Measurements from ENCODE around the gene PARN.

PARN gene

GRCh38 chr16:14672403-14672971 is 42.4 kb upstream of the PARN start:
- ChIA-PET CTCF (no interaction called here), POLR2A (interaction anchor here (0.6 kb wide), 1 partner anchor 21 kb away, joined by 3 read pairs; no protein-coding TSS in a partner anchor)
- H3K4me3 ChIP-seq (ENCODE audit: low read depth, low read length): no peak overlapping the region

DNA sequence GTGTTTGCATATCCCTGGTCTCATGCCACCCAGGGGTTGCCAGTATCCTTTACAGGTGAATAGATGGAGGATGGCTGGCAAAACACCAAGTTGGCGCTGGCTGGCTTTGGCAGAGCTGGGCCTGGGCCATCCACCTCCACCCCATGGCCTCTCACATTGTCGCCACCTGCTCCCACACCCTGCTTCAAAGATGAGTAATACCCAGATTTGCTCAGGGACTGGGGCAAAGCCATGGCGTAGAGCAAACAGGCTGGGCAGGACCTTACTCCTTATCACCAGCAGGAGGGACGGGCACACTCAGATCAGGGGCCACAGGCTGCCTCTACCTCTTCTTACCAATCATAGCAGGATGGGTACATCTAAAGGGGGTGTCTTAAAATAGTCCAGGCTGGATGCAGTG is 39.7 kb upstream of the PARN start:
- H3K4me3 ChIP-seq (ENCODE audit: low read depth, low read length): no peak overlapping the region
- ChIA-PET POLR2A (interaction anchor here (0.5 kb wide), 1 partner anchor 9 kb away, joined by 4 read pairs; no protein-coding TSS in a partner anchor), CTCF (no interaction called here)
- H3K9me3 ChIP-seq (ENCODE audit: control insufficient read depth, insufficient read depth, low read depth, low read length): no peaks in the 10 kb centered on the region
- H3K4me1 ChIP-seq (ENCODE audit: control insufficient read depth, insufficient read depth, low read length): no peaks in the 10 kb centered on the region
- no peak for TF ChIP-seq ZNF302 (tag by site-specific recombination; IDR thresholded peaks at IDR 0.05; ENCODE audit: low read depth)
- no peak for TF ChIP-seq ZNF426 (tag by site-specific recombination; IDR thresholded peaks at IDR 0.05)
- TF ChIP-seq ZNF610 (tag by site-specific recombination; IDR thresholded peaks at IDR 0.05; ENCODE audit: borderline replicate concordance): no peak
- TF ChIP-seq ZNF423 (tag by site-specific recombination; IDR thresholded peaks at IDR 0.05): no peak
- TF ChIP-seq ZIC2 (tag by site-specific recombination; IDR thresholded peaks at IDR 0.05): no peak
- TF ChIP-seq ZEB2 (tag by site-specific recombination; IDR thresholded peaks at IDR 0.05): no peak
- no peak for TF ChIP-seq BCL11A (tag by site-specific recombination; IDR thresholded peaks at IDR 0.05; ENCODE audit: low read depth)
- no peak for TF ChIP-seq ZNF311 (tag by site-specific recombination; IDR thresholded peaks at IDR 0.05; ENCODE audit: borderline replicate concordance)
- no peak for TF ChIP-seq ZNF624 (tag by site-specific recombination; IDR thresholded peaks at IDR 0.05)
- TF ChIP-seq HOXA7 (CRISPR knock-in tag; IDR thresholded peaks at IDR 0.05; ENCODE audit: borderline replicate concordance): no peak
- peaks cover 8 to 41% of the 10 kb centered on the region in 2 experiments for H3K36me3 ChIP-seq (ENCODE audit: control insufficient read depth in 2 of 2, insufficient read depth in 1 of 2, low read length in 2 of 2)
- H3K27ac ChIP-seq (ENCODE audit: extremely low read depth, low read depth, low read length): no peak overlapping the region

More at GRCh38 chr16:14672403-14672971, 42.4 kb upstream of the PARN start:
- no peak overlapping the region for H3K27ac ChIP-seq (ENCODE audit: extremely low read depth, low read depth, low read length)
- no peaks in the 10 kb centered on the region for H3K4me1 ChIP-seq (ENCODE audit: control insufficient read depth, insufficient read depth, low read length)
- no peaks in the 10 kb centered on the region for H3K9me3 ChIP-seq (ENCODE audit: control insufficient read depth, insufficient read depth, low read depth, low read length)
- H3K36me3 ChIP-seq (ENCODE audit: control insufficient read depth in 2 of 2, insufficient read depth in 1 of 2, low read length in 2 of 2): peaks cover 0 to 15% of the 10 kb centered on the region in 2 experiments; a peak in 2 of 3 replicates
- TF ChIP-seq, protein P1, sequence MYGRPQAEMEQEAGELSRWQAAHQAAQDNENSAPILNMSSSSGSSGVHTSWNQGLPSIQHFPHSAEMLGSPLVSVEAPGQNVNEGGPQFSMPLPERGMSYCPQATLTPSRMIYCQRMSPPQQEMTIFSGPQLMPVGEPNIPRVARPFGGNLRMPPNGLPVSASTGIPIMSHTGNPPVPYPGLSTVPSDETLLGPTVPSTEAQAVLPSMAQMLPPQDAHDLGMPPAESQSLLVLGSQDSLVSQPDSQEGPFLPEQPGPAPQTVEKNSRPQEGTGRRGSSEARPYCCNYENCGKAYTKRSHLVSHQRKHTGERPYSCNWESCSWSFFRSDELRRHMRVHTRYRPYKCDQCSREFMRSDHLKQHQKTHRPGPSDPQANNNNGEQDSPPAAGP (tag by site-specific recombination; IDR thresholded peaks at IDR 0.05): no peak
- TF ChIP-seq, protein P2, sequence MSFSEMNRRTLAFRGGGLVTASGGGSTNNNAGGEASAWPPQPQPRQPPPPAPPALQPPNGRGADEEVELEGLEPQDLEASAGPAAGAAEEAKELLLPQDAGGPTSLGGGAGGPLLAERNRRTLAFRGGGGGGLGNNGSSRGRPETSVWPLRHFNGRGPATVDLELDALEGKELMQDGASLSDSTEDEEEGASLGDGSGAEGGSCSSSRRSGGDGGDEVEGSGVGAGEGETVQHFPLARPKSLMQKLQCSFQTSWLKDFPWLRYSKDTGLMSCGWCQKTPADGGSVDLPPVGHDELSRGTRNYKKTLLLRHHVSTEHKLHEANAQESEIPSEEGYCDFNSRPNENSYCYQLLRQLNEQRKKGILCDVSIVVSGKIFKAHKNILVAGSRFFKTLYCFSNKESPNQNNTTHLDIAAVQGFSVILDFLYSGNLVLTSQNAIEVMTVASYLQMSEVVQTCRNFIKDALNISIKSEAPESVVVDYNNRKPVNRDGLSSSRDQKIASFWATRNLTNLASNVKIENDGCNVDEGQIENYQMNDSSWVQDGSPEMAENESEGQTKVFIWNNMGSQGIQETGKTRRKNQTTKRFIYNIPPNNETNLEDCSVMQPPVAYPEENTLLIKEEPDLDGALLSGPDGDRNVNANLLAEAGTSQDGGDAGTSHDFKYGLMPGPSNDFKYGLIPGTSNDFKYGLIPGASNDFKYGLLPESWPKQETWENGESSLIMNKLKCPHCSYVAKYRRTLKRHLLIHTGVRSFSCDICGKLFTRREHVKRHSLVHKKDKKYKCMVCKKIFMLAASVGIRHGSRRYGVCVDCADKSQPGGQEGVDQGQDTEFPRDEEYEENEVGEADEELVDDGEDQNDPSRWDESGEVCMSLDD (tag by site-specific recombination; IDR thresholded peaks at IDR 0.05): no peak
- no peak for TF ChIP-seq ZNF677 (tag by site-specific recombination; IDR thresholded peaks at IDR 0.05)
- TF ChIP-seq ZNF223 (tag by site-specific recombination; IDR thresholded peaks at IDR 0.05): no peak
- TF ChIP-seq ZNF19 (tag by site-specific recombination; IDR thresholded peaks at IDR 0.05; ENCODE audit: low read depth): no peak
- TF ChIP-seq ZNF366 (tag by site-specific recombination; conservative IDR thresholded peaks at IDR 0.05): no peak
- no peak for TF ChIP-seq ZNF23 (tag by site-specific recombination; IDR thresholded peaks at IDR 0.05; ENCODE audit: borderline replicate concordance)
- TF ChIP-seq ZNF558 (tag by site-specific recombination; IDR thresholded peaks at IDR 0.05): no peak
- TF ChIP-seq ZNF658 (tag by site-specific recombination; IDR thresholded peaks at IDR 0.05): no peak
- TF ChIP-seq ZBTB17 (tag by site-specific recombination; IDR thresholded peaks at IDR 0.05): no peak
- TF ChIP-seq, protein P3, sequence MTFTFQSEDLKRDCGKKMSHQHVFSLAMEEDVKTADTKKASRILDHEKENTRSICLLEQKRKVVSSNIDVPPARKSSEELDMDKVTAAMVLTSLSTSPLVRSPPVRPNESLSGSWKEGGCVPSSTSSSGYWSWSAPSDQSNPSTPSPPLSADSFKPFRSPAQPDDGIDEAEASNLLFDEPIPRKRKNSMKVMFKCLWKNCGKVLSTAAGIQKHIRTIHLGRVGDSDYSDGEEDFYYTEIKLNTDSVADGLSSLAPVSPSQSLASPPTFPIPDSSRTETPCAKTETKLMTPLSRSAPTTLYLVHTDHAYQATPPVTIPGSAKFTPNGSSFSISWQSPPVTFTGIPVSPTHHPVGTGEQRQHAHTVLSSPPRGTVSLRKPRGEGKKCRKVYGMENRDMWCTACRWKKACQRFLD (tag by site-specific recombination; IDR thresholded peaks at IDR 0.05): no peak
- no peak for TF ChIP-seq SP7 (tag by site-specific recombination; IDR thresholded peaks at IDR 0.05)
- TF ChIP-seq, protein P4, sequence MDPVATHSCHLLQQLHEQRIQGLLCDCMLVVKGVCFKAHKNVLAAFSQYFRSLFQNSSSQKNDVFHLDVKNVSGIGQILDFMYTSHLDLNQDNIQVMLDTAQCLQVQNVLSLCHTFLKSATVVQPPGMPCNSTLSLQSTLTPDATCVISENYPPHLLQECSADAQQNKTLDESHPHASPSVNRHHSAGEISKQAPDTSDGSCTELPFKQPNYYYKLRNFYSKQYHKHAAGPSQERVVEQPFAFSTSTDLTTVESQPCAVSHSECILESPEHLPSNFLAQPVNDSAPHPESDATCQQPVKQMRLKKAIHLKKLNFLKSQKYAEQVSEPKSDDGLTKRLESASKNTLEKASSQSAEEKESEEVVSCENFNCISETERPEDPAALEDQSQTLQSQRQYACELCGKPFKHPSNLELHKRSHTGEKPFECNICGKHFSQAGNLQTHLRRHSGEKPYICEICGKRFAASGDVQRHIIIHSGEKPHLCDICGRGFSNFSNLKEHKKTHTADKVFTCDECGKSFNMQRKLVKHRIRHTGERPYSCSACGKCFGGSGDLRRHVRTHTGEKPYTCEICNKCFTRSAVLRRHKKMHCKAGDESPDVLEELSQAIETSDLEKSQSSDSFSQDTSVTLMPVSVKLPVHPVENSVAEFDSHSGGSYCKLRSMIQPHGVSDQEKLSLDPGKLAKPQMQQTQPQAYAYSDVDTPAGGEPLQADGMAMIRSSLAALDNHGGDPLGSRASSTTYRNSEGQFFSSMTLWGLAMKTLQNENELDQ (tag by site-specific recombination; IDR thresholded peaks at IDR 0.05; ENCODE audit: low read depth): no peak
- no peak for TF ChIP-seq ZNF621 (tag by site-specific recombination; IDR thresholded peaks at IDR 0.05)
- no peak for TF ChIP-seq ZNF792 (tag by site-specific recombination; IDR thresholded peaks at IDR 0.05)

Data from HEK293 (cell line).